ENCODE results near the gene FZD7.

Gene FZD7

GRCh38 chr2:202033317-202034248, at the start of gene FZD7:
TSS of gene FZD7 (plus strand) at chr2:202033855. CDS start at chr2:202034648, 793 bp downstream.
- peak; percentile 70 to 75 (median 73) for DNase-seq (ENCODE audit: low read depth in 3 of 3)

DNA sequence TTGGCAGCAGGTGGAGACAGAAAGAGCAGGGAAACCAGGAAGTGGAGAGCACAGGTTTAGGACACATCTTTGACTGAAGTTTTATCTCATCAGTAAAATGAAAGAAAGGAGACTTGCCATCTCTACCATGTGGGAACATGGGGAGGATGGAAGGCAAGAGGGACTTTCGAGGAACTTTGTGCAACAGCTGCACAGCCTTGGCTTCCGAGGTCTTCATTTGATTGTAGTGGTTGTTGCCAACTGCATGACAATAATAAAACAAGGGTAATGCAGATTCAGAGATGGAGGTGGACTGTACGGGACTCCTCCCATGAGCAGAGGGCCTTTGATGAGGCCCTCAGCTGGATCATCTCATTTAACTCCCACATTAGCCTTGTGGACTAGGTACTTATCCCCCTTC, 49.3 kb upstream of the FZD7 start:
- DNase-seq (ENCODE audit: low read depth in 3 of 3), result no peak

GRCh38 chr2:201984800-201985525, 48.7 kb upstream of the FZD7 start:
- no peak for DNase-seq (ENCODE audit: low read depth in 3 of 3)

GRCh38 chr2:201985728-201986462, 47.8 kb upstream of the FZD7 start:
- DNase-seq (ENCODE audit: low read depth in 3 of 3), result no peak

DNA sequence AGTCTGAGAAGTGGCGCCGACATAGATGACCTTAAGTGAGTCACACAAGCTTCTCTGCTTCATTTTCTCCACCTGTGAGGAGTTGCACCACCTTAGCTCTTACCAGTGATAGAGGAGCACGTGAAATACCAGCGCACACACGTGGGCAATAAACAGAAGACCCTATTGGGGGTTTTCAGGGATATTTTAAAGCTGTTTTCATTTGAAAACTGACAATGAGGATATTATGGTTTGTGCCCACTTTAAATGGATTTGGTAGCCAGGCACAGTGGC, 47.3 kb upstream of the FZD7 start:
- no peak for DNase-seq (ENCODE audit: low read depth in 3 of 3)

- no peak for DNase-seq (ENCODE audit: low read depth in 3 of 3)
Observed at GRCh38 chr2:201987426-201987825, 46.2 kb upstream of the FZD7 start.

DNA sequence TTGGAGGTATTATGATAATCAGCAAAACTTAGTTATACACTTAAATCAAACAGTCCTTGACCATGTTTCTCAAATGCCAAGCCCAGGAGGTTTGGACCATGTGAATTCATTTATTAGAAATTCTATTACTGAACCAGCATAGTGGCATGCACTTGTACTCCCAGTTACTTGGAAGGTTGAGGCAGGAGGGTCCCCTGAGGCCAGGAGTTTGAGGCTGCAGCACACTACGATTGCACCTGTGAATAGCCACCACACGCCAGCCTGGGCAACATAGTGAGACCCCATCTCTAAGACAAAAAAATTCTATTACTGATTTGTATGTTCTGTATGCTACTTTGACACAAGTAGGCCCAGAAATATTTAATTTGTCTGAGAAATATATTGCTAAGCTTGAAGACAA, 43.6 kb upstream of the FZD7 start:
- no peak for DNase-seq (ENCODE audit: low read depth in 3 of 3)

- DNase-seq (ENCODE audit: low read depth in 3 of 3), result no peak
Observed at GRCh38 chr2:201992960-201993359, 40.7 kb upstream of the FZD7 start.

- no peak for DNase-seq (ENCODE audit: low read depth in 3 of 3)
Observed at GRCh38 chr2:201994973-201995638, 38.5 kb upstream of the FZD7 start.

DNA sequence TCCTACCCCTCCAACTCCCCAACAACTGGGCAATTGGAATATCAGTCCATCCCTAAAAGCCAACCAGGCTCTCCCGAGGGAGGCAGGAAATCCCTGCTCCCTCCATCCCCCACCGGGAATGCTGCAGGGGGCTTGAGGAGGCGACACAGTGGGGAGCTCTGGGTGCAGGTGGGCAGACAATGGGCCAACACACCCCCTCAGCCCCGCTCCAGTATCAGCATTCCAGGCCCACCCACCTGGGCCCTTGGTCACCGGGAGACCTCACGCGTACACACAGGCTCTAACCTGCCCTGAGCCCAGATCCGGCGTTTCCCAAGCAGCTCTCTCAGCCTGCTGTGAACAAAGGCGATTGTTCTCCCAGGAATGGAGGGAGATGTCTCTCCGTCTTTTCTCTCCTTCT, 37.6 kb upstream of the FZD7 start:
- no peak for DNase-seq (ENCODE audit: low read depth in 3 of 3)

DNA sequence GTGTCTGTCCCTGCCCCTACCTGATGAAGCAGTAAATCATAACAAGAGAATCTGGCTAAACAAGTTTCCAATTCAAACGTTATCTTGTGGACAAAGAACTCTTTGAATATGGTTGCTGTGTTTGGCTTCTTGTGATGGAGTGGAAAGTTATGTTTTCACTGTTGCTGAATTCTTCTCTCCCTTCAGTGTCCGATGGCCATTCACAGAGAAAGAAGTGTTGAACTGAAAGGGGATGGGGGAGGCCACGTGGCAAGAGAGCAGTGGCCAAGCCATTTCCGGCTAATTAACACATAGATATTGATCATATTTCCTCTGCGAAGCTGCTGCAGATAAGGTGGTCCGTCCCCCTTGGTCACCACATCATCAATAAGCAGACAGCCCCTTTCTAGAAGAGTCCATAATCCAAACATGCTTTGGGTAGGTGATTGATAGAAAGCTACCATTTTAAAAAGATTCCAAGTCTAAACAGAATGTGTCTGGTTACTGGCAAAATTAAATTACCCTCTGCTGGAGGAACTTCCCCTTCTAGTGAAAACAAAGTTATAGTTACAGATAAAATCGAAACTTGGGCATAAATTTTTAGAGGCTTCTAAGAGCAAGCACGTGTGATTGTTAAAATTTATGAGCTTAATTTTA, 36.9 kb upstream of the FZD7 start:
- DNase-seq (ENCODE audit: low read depth in 3 of 3), result no peak

DNA sequence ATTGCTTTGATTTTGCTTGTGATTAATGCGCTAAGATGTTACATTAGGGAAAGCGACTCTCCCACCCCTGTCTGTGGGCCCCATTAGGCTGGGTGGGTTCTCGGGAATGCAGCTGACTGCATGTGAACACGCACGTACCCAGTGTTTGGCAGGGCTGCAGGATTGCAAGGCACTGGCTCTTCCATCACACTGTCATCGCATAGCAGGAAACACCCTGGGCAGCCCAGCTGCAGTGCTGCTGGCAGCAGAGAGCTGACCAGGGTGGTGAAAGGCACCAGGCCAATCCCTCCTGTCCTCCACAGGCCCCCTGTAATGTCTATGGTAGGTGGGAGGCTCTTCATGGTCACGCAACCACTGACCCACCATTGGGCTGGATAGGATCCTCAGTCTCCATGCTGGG, 34.4 kb upstream of the FZD7 start:
- no peak for DNase-seq (ENCODE audit: low read depth in 3 of 3)

DNA sequence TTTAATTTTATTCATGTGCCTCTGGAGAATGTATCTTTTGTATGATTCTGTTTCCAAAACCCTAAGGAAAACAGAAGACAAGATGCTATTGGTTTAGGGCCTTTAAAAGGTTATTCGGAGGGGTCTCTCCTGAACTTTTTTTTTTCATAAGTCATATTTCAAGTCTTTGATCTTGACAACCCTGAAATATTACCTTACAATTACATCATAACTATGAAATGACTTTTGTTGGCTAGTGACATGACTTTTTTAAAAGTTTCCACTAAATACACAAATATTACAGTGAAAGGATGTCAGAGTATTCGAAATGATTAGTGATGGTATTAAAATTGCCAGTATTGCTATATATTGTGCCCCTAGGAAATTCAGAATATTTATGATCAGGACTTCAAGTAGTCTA, 31.8 kb upstream of the FZD7 start:
- DNase-seq (ENCODE audit: low read depth in 3 of 3), result no peak

DNA sequence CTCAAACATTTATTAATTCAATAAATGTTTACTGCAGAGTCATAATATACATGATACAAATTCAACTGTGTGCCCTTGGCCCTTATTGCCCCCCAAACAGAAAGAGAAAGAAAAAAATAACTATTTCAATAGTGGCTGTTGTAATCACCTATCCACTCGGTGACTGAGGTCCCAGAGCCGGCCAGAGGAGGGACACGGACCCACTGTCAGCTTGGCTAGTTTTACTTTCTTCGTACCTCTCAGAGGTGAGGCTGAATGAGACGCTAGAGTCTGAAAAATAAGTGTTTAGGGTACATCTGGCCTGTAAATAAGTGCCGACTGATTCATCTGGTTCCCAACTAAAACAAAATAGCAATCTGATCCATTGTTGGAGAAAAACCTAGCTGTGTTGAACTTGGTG, 31.3 kb upstream of the FZD7 start:
- DNase-seq (ENCODE audit: low read depth in 3 of 3), result no peak

GRCh38 chr2:202005272-202005887, 28.3 kb upstream of the FZD7 start:
- no peak for DNase-seq (ENCODE audit: low read depth in 3 of 3)

DNA sequence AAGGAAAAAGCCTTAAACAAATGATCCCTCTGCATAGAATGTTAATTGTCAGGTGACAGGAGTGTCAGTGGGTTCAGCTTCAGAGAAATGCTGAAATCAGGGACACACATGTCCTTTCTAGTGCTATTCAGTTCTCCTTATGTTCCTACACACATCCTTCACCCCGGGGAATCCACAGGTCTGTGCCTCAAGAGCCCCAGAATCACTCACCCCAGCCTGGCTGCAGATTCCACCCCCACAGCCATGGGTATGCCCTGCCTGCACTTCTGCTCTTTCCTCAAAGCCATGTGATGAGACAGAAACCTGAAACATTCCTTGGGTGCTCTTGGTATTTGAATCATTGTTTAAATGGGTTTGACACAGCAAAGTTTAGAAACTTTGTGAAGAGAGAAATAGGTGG, 27.4 kb upstream of the FZD7 start:
- DNase-seq (ENCODE audit: low read depth in 3 of 3), result no peak

DNA sequence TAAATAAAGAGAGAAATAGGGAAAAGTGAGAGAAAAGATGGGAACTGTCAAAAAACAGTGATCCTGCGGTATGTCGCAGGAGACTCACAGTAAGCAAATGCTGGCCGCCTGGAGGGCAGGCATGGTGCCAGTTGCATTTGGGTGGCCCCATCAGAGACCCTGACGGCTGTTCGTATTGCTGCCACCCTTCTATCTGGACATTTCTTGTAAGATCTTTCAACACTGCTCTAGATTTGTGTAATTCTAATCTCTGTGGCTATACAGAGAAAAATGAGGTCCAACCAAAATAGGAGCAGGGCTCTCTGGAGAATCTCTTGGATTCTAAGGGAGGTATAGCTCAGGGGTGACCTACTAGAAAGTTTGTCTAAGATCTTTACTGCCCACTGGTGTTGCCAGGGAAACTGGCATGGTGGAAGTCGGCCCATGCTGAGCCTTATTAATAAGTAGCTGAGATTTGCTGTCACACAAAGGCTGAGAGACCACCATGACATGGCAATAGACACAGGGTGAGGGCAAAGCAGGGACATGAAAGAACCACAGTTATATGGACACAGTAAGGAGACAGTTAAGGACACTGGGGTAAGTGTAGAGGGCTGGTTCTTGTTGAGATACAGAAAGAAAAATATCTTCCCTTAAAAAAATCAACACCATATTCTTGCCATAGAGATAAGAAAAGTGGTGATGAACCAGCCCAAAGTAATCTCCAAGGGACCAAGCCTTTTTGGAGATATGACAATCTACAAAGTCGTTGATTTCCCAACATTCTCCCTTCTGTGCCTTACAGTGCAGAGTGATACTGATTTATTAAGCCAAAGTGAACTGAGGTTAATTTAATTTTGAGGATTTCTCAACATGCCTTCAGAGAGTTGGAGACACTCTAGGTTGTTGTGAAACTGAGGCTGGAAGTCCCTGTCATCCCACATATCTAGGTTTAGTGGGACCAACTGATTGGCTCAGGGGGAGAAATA, 26.4 kb upstream of the FZD7 start:
- no peak for DNase-seq (ENCODE audit: low read depth in 3 of 3)

DNA sequence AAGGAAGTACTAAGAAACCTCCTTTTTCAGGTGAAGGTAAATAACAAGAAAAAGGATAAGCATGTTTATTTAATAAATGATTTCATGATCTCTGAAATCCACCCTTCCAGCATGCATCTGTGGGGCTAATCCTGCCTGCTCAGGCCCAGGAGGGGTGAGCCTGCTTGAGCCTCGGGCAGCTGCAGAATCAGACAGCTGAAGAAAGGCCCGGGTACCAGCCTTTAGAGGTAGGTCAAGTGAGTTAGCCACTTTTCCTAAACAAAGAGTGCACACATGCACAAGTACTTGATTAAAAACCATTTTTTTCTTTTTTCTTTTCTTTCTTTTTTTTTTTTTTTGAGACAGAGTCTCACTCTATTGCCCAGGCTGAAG, 25.7 kb upstream of the FZD7 start:
- no peak for DNase-seq (ENCODE audit: low read depth in 3 of 3)

GRCh38 chr2:202009019-202009481, 24.6 kb upstream of the FZD7 start:
- DNase-seq (ENCODE audit: low read depth in 3 of 3), result no peak

DNA sequence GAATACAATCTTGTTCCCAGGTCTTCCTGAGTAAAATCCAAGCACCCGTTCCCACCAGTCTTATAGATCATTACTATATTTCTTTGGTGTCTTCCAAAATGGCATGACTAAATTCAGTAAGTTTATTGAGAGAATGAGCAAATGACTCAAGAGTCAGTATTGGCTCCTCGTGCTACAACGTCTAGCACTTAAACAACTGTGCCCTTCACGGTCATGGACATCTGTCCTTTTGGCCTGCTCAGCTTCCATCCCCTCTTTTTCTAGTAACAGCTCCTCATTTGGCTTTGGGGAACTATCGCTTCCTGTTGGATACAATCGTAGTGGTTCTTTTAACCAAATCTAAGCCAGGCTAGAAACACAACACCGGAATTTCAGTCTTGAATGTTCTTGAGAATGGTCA, 24.1 kb upstream of the FZD7 start:
- DNase-seq (ENCODE audit: low read depth in 3 of 3), result no peak

Measured in stimulated activated CD4-positive, alpha-beta T cell treated with anti-CD3 and anti-CD28 coated beads, TNF-alpha, amount 100 ng/mL, for 4 hours (primary cell).